Nephron (organoid): Measurements from ENCODE around the gene SCN4B.

Experiments used
- H3K27ac Mint-ChIP-seq, 3 experiments: 2 replicates each; pipeline ENCODE4 v1.8.0; 2020; ENCODE audit warnings: mixed read lengths in 3 of 3, mild to moderate bottlenecking in 2 of 3, moderate library complexity in 1 of 3
- H3K27me3 Mint-ChIP-seq: 2 replicates; pipeline ENCODE4 v1.8.0; 2021; ENCODE audit warnings: low read depth, mild to moderate bottlenecking, moderate library complexity, mixed read lengths
- H3K36me3 Mint-ChIP-seq: 2 replicates; pipeline ENCODE4 v1.8.0; 2020; ENCODE audit warnings: low read depth, mixed read lengths
- H3K4me1 Mint-ChIP-seq: 2 replicates; pipeline ENCODE4 v1.8.0; 2020; ENCODE audit warnings: mixed read lengths
- H3K4me3 Mint-ChIP-seq, 3 experiments: 2 replicates each; pipeline ENCODE4 v1.8.0; 2020; ENCODE audit warnings: mild to moderate bottlenecking in 3 of 3, mixed read lengths in 3 of 3, moderate library complexity in 2 of 3
- H3K9me3 Mint-ChIP-seq: 2 replicates; pipeline ENCODE4 v1.8.0; 2020; ENCODE audit warnings: mixed read lengths
- TF ChIP-seq, protein P1 (sequence below), 3 experiments: fragments of 200-600 bp; sonication (generic); IDR thresholded peaks; one replicate each; pipeline ENCODE4 v1.5.0; 2021; ENCODE audit warnings: antibody characterized with exemption in 3 of 3; ENCODE audit not compliant: unreplicated experiment in 3 of 3

The SCN4B gene

GRCh38 chr11:118142081-118142480 lies 10.5 kb downstream of the SCN4B start:
- H3K36me3 Mint-ChIP-seq = no peaks in the 10 kb centered on the region
- peaks cover 18% of the 10 kb centered on the region for H3K4me1 Mint-ChIP-seq
- H3K9me3 Mint-ChIP-seq = no peaks in the 10 kb centered on the region
- H3K27ac Mint-ChIP-seq = no peak overlapping the region
- H3K27me3 Mint-ChIP-seq = peaks cover 78% of the 10 kb centered on the region
- TF ChIP-seq, protein P1, sequence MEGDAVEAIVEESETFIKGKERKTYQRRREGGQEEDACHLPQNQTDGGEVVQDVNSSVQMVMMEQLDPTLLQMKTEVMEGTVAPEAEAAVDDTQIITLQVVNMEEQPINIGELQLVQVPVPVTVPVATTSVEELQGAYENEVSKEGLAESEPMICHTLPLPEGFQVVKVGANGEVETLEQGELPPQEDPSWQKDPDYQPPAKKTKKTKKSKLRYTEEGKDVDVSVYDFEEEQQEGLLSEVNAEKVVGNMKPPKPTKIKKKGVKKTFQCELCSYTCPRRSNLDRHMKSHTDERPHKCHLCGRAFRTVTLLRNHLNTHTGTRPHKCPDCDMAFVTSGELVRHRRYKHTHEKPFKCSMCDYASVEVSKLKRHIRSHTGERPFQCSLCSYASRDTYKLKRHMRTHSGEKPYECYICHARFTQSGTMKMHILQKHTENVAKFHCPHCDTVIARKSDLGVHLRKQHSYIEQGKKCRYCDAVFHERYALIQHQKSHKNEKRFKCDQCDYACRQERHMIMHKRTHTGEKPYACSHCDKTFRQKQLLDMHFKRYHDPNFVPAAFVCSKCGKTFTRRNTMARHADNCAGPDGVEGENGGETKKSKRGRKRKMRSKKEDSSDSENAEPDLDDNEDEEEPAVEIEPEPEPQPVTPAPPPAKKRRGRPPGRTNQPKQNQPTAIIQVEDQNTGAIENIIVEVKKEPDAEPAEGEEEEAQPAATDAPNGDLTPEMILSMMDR (IDR thresholded peaks at IDR 0.05; ENCODE audit: unreplicated experiment in 3 of 3) = no peak
- H3K4me3 Mint-ChIP-seq = no peak overlapping the region

- Mint-ChIP-seq H3K9me3 (no peaks in the 10 kb centered on the region), H3K4me3 (no peak overlapping the region), H3K36me3 (no peaks in the 10 kb centered on the region), H3K4me1 (peaks cover 12% of the 10 kb centered on the region), H3K27me3 (peaks cover 71% of the 10 kb centered on the region), H3K27ac (peak overlapping the region in 1 of 3 experiments; percentile 24)
- TF ChIP-seq, protein P1 (IDR thresholded peaks at IDR 0.05; ENCODE audit: unreplicated experiment in 3 of 3) = no peak
Measured at GRCh38 chr11:118139578-118139977, 13.0 kb downstream of the SCN4B start.

- Mint-ChIP-seq H3K36me3 (no peaks in the 10 kb centered on the region), H3K27ac (peak overlapping the region in 2 of 3 experiments; percentile 24 to 36), H3K27me3 (peaks cover 64% of the 10 kb centered on the region), H3K9me3 (no peaks in the 10 kb centered on the region), H3K4me1 (peaks cover 6% of the 10 kb centered on the region), H3K4me3 (no peak overlapping the region)
- TF ChIP-seq, protein P1 (IDR thresholded peaks at IDR 0.05; ENCODE audit: unreplicated experiment in 3 of 3) = no peak
Measured at GRCh38 chr11:118138839-118139420, 13.7 kb downstream of the SCN4B start.

GRCh38 chr11:118136801-118137200 lies 15.8 kb downstream of the SCN4B start:
- no peaks in the 10 kb centered on the region for H3K9me3 Mint-ChIP-seq
- peaks cover 43% of the 10 kb centered on the region for H3K27me3 Mint-ChIP-seq
- TF ChIP-seq, protein P1 (IDR thresholded peaks at IDR 0.05; ENCODE audit: unreplicated experiment in 3 of 3) = no peak
- H3K27ac Mint-ChIP-seq = no peak overlapping the region
- H3K4me1 Mint-ChIP-seq = peaks cover 6% of the 10 kb centered on the region
- H3K36me3 Mint-ChIP-seq = no peaks in the 10 kb centered on the region
- no peak overlapping the region for H3K4me3 Mint-ChIP-seq

DNA sequence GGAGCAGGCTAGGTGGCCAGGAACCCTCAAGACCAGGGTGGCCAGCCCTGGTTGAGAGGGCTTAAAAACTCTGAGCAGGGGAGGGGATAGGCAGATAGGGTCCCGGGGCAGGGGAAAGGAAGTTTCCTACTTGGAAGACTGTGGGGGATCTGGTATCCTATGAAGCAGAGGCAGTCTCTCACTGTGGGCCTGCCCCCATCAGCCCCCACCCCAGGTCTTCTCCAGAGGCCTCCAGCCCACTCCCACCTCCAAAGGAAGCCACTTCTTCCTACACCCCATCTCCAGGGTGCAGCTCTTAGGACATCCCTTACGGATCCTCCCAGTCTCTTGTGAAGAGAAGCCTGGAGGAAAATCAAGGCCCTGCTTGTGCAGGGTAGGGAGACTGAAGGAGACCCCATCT lies 16.3 kb downstream of the SCN4B start:
- TF ChIP-seq, protein P1 (IDR thresholded peaks at IDR 0.05; ENCODE audit: unreplicated experiment in 3 of 3) = no peak
- peaks cover 9% of the 10 kb centered on the region for H3K4me1 Mint-ChIP-seq
- H3K4me3 Mint-ChIP-seq = no peak overlapping the region
- no peaks in the 10 kb centered on the region for H3K9me3 Mint-ChIP-seq
- H3K36me3 Mint-ChIP-seq = no peaks in the 10 kb centered on the region
- H3K27me3 Mint-ChIP-seq = peaks cover 38% of the 10 kb centered on the region
- H3K27ac Mint-ChIP-seq = no peak overlapping the region

DNA sequence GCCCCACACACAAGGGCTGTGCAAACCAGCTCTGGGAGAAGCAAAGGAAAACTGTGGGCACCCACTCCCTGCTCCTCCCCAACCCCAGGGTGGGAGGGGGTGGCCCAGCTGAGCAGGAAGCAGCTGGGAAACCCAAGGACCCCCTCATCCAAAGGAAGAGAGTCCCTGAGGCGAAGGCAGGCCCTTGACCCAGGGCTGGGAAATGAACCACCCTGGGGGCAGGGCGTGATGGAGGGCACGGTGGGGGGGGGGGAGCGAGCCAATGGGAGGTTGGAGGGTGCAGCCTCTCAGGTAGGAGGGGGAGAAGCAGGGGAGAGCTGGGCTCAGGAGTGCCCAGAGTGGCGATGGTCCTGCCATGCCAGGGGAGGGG lies 16.8 kb downstream of the SCN4B start:
- no peak overlapping the region for H3K27ac Mint-ChIP-seq
- peaks cover 14% of the 10 kb centered on the region for H3K4me1 Mint-ChIP-seq
- TF ChIP-seq, protein P1 (IDR thresholded peaks at IDR 0.05; ENCODE audit: unreplicated experiment in 3 of 3) = no peak
- H3K36me3 Mint-ChIP-seq = no peaks in the 10 kb centered on the region
- H3K9me3 Mint-ChIP-seq = no peaks in the 10 kb centered on the region
- no peak overlapping the region for H3K4me3 Mint-ChIP-seq
- peaks cover 33% of the 10 kb centered on the region for H3K27me3 Mint-ChIP-seq
